GM23338 (cell line): ENCODE data around the gene ARID3A. TPM values are rescaled to one million over a fixed set of nuclear protein-coding genes. Genes with fewer than 3 reads are reported as not detected.

Experiments used
- ATAC-seq: fragments of 200-7000 bp; cut with Tn5 transposase; 3 replicates; pipeline ENCODE4 v1.9.1; 2020
- DNase-seq: peaks from one replicate; pipeline ENCODE4 v3.0.0-alpha.2; 2015; ENCODE audit warnings: low spot score
- H2AFZ ChIP-seq: fragments of 200-600 bp; sonication (generic); 2 replicates; pipeline ENCODE4 v1.8.0; 2016; ENCODE audit warnings: antibody characterized with exemption, mild to moderate bottlenecking, moderate library complexity
- H3F3A ChIP-seq: fragments of 200-600 bp; sonication (generic); replicated peaks from 2 replicates; pipeline ENCODE4 v1.8.0; 2017; ENCODE audit warnings: antibody characterized with exemption, mixed run types, low read depth
- H3K27ac ChIP-seq: fragments of 200-600 bp; sonication (generic); 2 replicates; pipeline ENCODE4 v1.6.1; 2016; ENCODE audit warnings: low read depth
- H3K27me3 ChIP-seq: fragments of 200-600 bp; sonication (generic); 2 replicates; pipeline ENCODE4 v1.8.0; 2016; ENCODE audit warnings: mild to moderate bottlenecking, mixed run types, moderate library complexity; ENCODE audit not compliant: insufficient read depth
- H3K36me3 ChIP-seq: fragments of 200-600 bp; sonication (generic); 2 replicates; pipeline ENCODE4 v1.8.0; 2016; ENCODE audit warnings: mild to moderate bottlenecking; ENCODE audit not compliant: insufficient read depth
- H3K4me1 ChIP-seq: fragments of 200-600 bp; sonication (generic); 2 replicates; pipeline ENCODE4 v1.8.0; 2016; ENCODE audit warnings: mild to moderate bottlenecking, moderate library complexity; ENCODE audit not compliant: insufficient read depth
- H3K4me2 ChIP-seq: fragments of 200-600 bp; sonication (generic); 2 replicates; pipeline ENCODE4 v1.7.1; 2017; ENCODE audit warnings: mixed run types
- H3K4me3 ChIP-seq: fragments of 200-600 bp; sonication (generic); 2 replicates; pipeline ENCODE4 v1.6.1; 2016; ENCODE audit warnings: mixed run types
- H3K79me2 ChIP-seq: fragments of 200-600 bp; sonication (generic); replicated peaks from 2 replicates; pipeline ENCODE4 v1.8.0; 2017; ENCODE audit warnings: mild to moderate bottlenecking; ENCODE audit not compliant: insufficient read depth
- H3K9me2 ChIP-seq: fragments of 200-600 bp; sonication (generic); 2 replicates; pipeline ENCODE4 v1.8.0; 2017; ENCODE audit not compliant: insufficient read depth
- H4K20me1 ChIP-seq: fragments of 200-600 bp; sonication (generic); replicated peaks from 2 replicates; pipeline ENCODE4 v1.8.0; 2017; ENCODE audit warnings: mild to moderate bottlenecking; ENCODE audit not compliant: insufficient read depth
- H3K27ac Mint-ChIP-seq: 2 replicates; pipeline ENCODE4 v1.8.0; 2020; ENCODE audit warnings: inconsistent platforms, mild to moderate bottlenecking, moderate library complexity, mixed read lengths
- H3K27me3 Mint-ChIP-seq: 3 replicates; pipeline ENCODE4 v1.8.0; 2022; ENCODE audit warnings: low read depth, mild to moderate bottlenecking, moderate library complexity, mixed read lengths, inconsistent platforms; ENCODE audit not compliant: insufficient read depth, poor library complexity
- H3K36me3 Mint-ChIP-seq: 3 replicates; pipeline ENCODE4 v1.8.0; 2021; ENCODE audit warnings: low read depth, mild to moderate bottlenecking, inconsistent platforms, moderate library complexity, mixed read lengths
- H3K4me1 Mint-ChIP-seq: 3 replicates; pipeline ENCODE4 v1.8.0; 2020; ENCODE audit warnings: mild to moderate bottlenecking, inconsistent platforms, mixed read lengths
- H3K4me3 Mint-ChIP-seq: 3 replicates; pipeline ENCODE4 v1.8.0; 2021; ENCODE audit warnings: moderate library complexity, mild to moderate bottlenecking, inconsistent platforms, mixed read lengths
- H3K9me3 Mint-ChIP-seq: 3 replicates; pipeline ENCODE4 v1.8.0; 2020; ENCODE audit warnings: moderate library complexity, mild to moderate bottlenecking, inconsistent platforms, mixed read lengths
- CTCF ChIP-seq, 2 experiments: fragments of 200-600 bp in 1 of 2; sonication (generic) in 1 of 2; conservative IDR thresholded peaks; 2 replicates each; pipeline versions ENCODE4 v1.5.1 to v1.6.1; 2016 to 2017; ENCODE audit warnings: antibody characterized with exemption in 2 of 2, low read depth in 2 of 2, mild to moderate bottlenecking in 2 of 2, moderate library complexity in 1 of 2
- ETS1 ChIP-seq: IDR thresholded peaks from 2 replicates; pipeline ENCODE4 v1.6.1; 2016; ENCODE audit warnings: antibody characterized with exemption
- EZH2 ChIP-seq: fragments of 200-600 bp; sonication (generic); IDR thresholded peaks from one replicate; pipeline ENCODE4 v1.8.0; 2017; ENCODE audit warnings: antibody characterized with exemption, mild to moderate bottlenecking, low read depth; ENCODE audit not compliant: unreplicated experiment
- EZH2phosphoT487 ChIP-seq: fragments of 200-600 bp; sonication (generic); IDR thresholded peaks from one replicate; pipeline ENCODE4 v1.8.1; 2018; ENCODE audit warnings: antibody characterized with exemption; ENCODE audit not compliant: unreplicated experiment
- NANOG ChIP-seq: IDR thresholded peaks from 2 replicates; pipeline ENCODE4 v1.6.1; 2016; ENCODE audit warnings: antibody characterized with exemption, borderline replicate concordance
- POLR2AphosphoS5 ChIP-seq: IDR thresholded peaks from 2 replicates; pipeline ENCODE4 v1.6.1; 2016; ENCODE audit warnings: antibody characterized with exemption, low read depth
- REST ChIP-seq: IDR thresholded peaks from one replicate; pipeline ENCODE4 v1.6.1; 2018; ENCODE audit warnings: antibody characterized with exemption; ENCODE audit not compliant: unreplicated experiment
- STAT1 ChIP-seq: IDR thresholded peaks from one replicate; pipeline ENCODE4 v1.6.1; 2016; ENCODE audit warnings: antibody characterized with exemption; ENCODE audit not compliant: unreplicated experiment
- ZNF331 ChIP-seq: fragments of 250-450 bp; sonication (Bioruptor Pico); IDR thresholded peaks from 2 replicates; pipeline ENCODE4 v1.5.0; 2020; ENCODE audit warnings: low read depth, mild to moderate bottlenecking, moderate library complexity
- polyA plus RNA-seq: library from polyadenylated mRNA; unstranded; fragments of >200 nt; fragmentation: Nextera tagmentation; extraction: Ambion mirVana; gene quantifications from 2 replicates; pipeline ENCODE4 v1.2.1, GENCODE V29; 2016
- total RNA-seq: library from RNA; depleted of rRNA; stranded (reverse); fragments of >200 nt; shearing (Covaris generic); gene quantifications from 2 replicates; pipeline ENCODE4 v1.2.3, GENCODE V29; 2014

Gene ARID3A
- total and polyA plus RNA-seq, 2 experiments from 2014 or later = 33.6 to 51.6 TPM

GRCh38 chr19:992670-993055 lies 66.8 kb downstream of the ARID3A start (continued):
- no peak for TF ChIP-seq ETS1
- no peak for TF ChIP-seq ZNF331 (CRISPR knock-in tag)
- no peak for TF ChIP-seq POLR2AphosphoS5
- TF ChIP-seq EZH2phosphoT487 = no peak
- no peak for TF ChIP-seq CTCF (conservative IDR thresholded peaks at IDR 0.05; ENCODE audit: low read depth in 2 of 2)
- TF ChIP-seq REST = no peak
- no peak for TF ChIP-seq NANOG

GRCh38 chr19:993361-993830 lies 67.6 kb downstream of the ARID3A start:
- Histone ChIP-seq H3F3A (peaks cover 26% of the 10 kb centered on the region), H3K4me2 (no peak overlapping the region), H3K27me3 (peaks cover 16% of the 10 kb centered on the region), H2AFZ (no peak overlapping the region), H4K20me1 (peaks cover 2% of the 10 kb centered on the region; the same call in 1 of the 2 replicates), H3K9me2 (no peaks in the 10 kb centered on the region), H3K27ac (no peak overlapping the region), H3K4me3 (no peak overlapping the region), H3K79me2 (no peaks in the 10 kb centered on the region), H3K36me3 (no peaks in the 10 kb centered on the region; the same call in 1 of the 2 replicates), H3K4me1 (no peaks in the 10 kb centered on the region)
- peaks cover 3% of the 10 kb centered on the region; the same call in 1 of the 3 replicates for H3K4me1 Mint-ChIP-seq
- ATAC-seq (no peak), DNase-seq (no peak)
- no peaks in the 10 kb centered on the region for H3K9me3 Mint-ChIP-seq
- no peak overlapping the region for H3K27ac Mint-ChIP-seq
- TF ChIP-seq EZH2phosphoT487 (no peak), ZNF331 (CRISPR knock-in tag) (no peak), STAT1 (no peak), EZH2 (no peak), REST (no peak), CTCF (conservative IDR thresholded peaks at IDR 0.05; ENCODE audit: low read depth in 2 of 2) (no peak)
- peaks cover 31% of the 10 kb centered on the region for H3K27me3 Mint-ChIP-seq
- peaks cover 18% of the 10 kb centered on the region for H3K36me3 Mint-ChIP-seq
- no peak overlapping the region for H3K4me3 Mint-ChIP-seq
